WTC11 (cell line): ENCODE data around the gene CSTF1. TPM values are rescaled to one million over a fixed set of nuclear protein-coding genes. Genes with fewer than 3 reads are reported as not detected.

Experiments
- ATAC-seq: fragments of 200-7000 bp; cut with Tn5 transposase; 2 replicates; pipeline ENCODE4 v1.10.0; 2021; ENCODE audit warnings: mild to moderate bottlenecking, moderate library complexity
- CTCF ChIA-PET: fragments of 300-600 bp; sonication (Branson Sonifier 250); formaldehyde crosslinking; loops from one replicate; lab custom pipeline; 2021; ENCODE audit warnings: antibody characterized with exemption; lab: Charles Lee
- POLR2A ChIA-PET: fragments of 350-600 bp; sonication (Branson Sonifier 250); formaldehyde crosslinking; loops from one replicate; lab custom pipeline; 2021; ENCODE audit warnings: antibody characterized with exemption; lab: Charles Lee
- DNase-seq: peaks from one replicate; pipeline ENCODE4 v3.0.0; 2021; ENCODE audit warnings: low spot score
- H3K27ac Mint-ChIP-seq: 2 replicates; pipeline ENCODE4 v1.8.0; 2021; ENCODE audit warnings: mixed read lengths
- H3K27me3 Mint-ChIP-seq: 2 replicates; pipeline ENCODE4 v1.8.0; 2021; ENCODE audit warnings: low read depth, mild to moderate bottlenecking, moderate library complexity, mixed read lengths
- H3K36me3 Mint-ChIP-seq: 2 replicates; pipeline ENCODE4 v1.8.0; 2021; ENCODE audit warnings: mixed read lengths
- H3K4me1 Mint-ChIP-seq: 2 replicates; pipeline ENCODE4 v1.8.0; 2022; ENCODE audit warnings: mixed read lengths
- H3K4me3 Mint-ChIP-seq: 2 replicates; pipeline ENCODE4 v1.8.0; 2021; ENCODE audit warnings: mild to moderate bottlenecking, moderate library complexity, mixed read lengths
- H3K9me3 Mint-ChIP-seq: 2 replicates; pipeline ENCODE4 v1.8.0; 2021; ENCODE audit warnings: mixed read lengths
- ARID4B ChIP-seq: sonication (generic); formaldehyde crosslinking; IDR thresholded peaks from 2 replicates; pipeline ENCODE4 v1.8.0; 2023; ENCODE audit warnings: missing genetic modification reagents, mild to moderate bottlenecking, borderline replicate concordance
- ATF2 ChIP-seq: sonication (generic); formaldehyde crosslinking; IDR thresholded peaks from 2 replicates; pipeline ENCODE4 v1.8.1; 2022; ENCODE audit warnings: low read depth, missing genetic modification reagents, borderline replicate concordance
- CBFB ChIP-seq: sonication (generic); formaldehyde crosslinking; IDR thresholded peaks from 2 replicates; pipeline ENCODE4 v1.8.1; 2022; ENCODE audit warnings: mild to moderate bottlenecking, low read depth, missing genetic modification reagents
- EMX1 ChIP-seq: fragments of 250-450 bp; sonication (Bioruptor Pico); IDR thresholded peaks from 2 replicates; pipeline ENCODE4 v1.8.0; 2021; ENCODE audit warnings: mild to moderate bottlenecking
- ERG ChIP-seq: fragments of 250-450 bp; sonication (Bioruptor Pico); IDR thresholded peaks from 2 replicates; pipeline ENCODE4 v1.8.0; 2021; ENCODE audit warnings: mild to moderate bottlenecking
- ETV6 ChIP-seq: sonication (generic); formaldehyde crosslinking; IDR thresholded peaks from 2 replicates; pipeline ENCODE4 v1.8.1; 2022; ENCODE audit warnings: mild to moderate bottlenecking, missing genetic modification reagents
- FOXP1 ChIP-seq: sonication (generic); formaldehyde crosslinking; IDR thresholded peaks from 2 replicates; pipeline ENCODE4 v1.8.0; 2022; ENCODE audit warnings: missing genetic modification reagents, mild to moderate bottlenecking, moderate library complexity, borderline replicate concordance
- GABPB1 ChIP-seq: sonication (generic); formaldehyde crosslinking; IDR thresholded peaks from 2 replicates; pipeline ENCODE4 v1.8.1; 2023; ENCODE audit warnings: mild to moderate bottlenecking, missing genetic modification reagents
- GTF2I ChIP-seq: fragments of 250-450 bp; sonication (Bioruptor Pico); conservative IDR thresholded peaks from 2 replicates; pipeline ENCODE4 v1.4.0; 2021; ENCODE audit warnings: mild to moderate bottlenecking
- HMGXB4 ChIP-seq: sonication (generic); formaldehyde crosslinking; IDR thresholded peaks from 2 replicates; pipeline ENCODE4 v1.8.1; 2023; ENCODE audit warnings: mild to moderate bottlenecking, moderate library complexity, missing genetic modification reagents
- NFE2L1 ChIP-seq: sonication (generic); formaldehyde crosslinking; IDR thresholded peaks from 2 replicates; pipeline ENCODE4 v1.8.1; 2023; ENCODE audit warnings: missing genetic modification reagents
- NR1H2 ChIP-seq: sonication (generic); formaldehyde crosslinking; IDR thresholded peaks from 2 replicates; pipeline ENCODE4 v1.9.0; 2021; ENCODE audit warnings: mild to moderate bottlenecking, moderate library complexity, missing genetic modification reagents
- NR3C1 ChIP-seq: sonication (generic); formaldehyde crosslinking; conservative IDR thresholded peaks from 2 replicates; pipeline ENCODE4 v1.8.1; 2023; ENCODE audit warnings: low read depth, mild to moderate bottlenecking, missing genetic modification reagents
- RORB ChIP-seq: fragments of 250-450 bp; sonication (Bioruptor Pico); IDR thresholded peaks from 2 replicates; pipeline ENCODE4 v1.9.0; 2021; ENCODE audit warnings: mild to moderate bottlenecking
- SMAD4 ChIP-seq: sonication (generic); formaldehyde crosslinking; IDR thresholded peaks from 2 replicates; pipeline ENCODE4 v1.8.0; 2022; ENCODE audit warnings: mild to moderate bottlenecking, missing genetic modification reagents
- SP1 ChIP-seq: sonication (generic); formaldehyde crosslinking; conservative IDR thresholded peaks from 2 replicates; pipeline ENCODE4 v1.8.1; 2022; ENCODE audit warnings: missing genetic modification reagents
- TEAD1 ChIP-seq: sonication (generic); formaldehyde crosslinking; IDR thresholded peaks from 2 replicates; pipeline ENCODE4 v1.8.0; 2022; ENCODE audit warnings: mild to moderate bottlenecking, missing genetic modification reagents
- ZNF219 ChIP-seq: sonication (generic); formaldehyde crosslinking; IDR thresholded peaks from 2 replicates; pipeline ENCODE4 v1.8.0; 2023; ENCODE audit warnings: missing genetic modification reagents, mild to moderate bottlenecking, borderline replicate concordance
- ZNF317 ChIP-seq: sonication (generic); formaldehyde crosslinking; IDR thresholded peaks from 2 replicates; pipeline ENCODE4 v1.8.1; 2023; ENCODE audit warnings: low read depth, mild to moderate bottlenecking, moderate library complexity, missing genetic modification reagents, borderline replicate concordance
- ZNF423 ChIP-seq: fragments of 250-450 bp; sonication (Bioruptor Pico); IDR thresholded peaks from 2 replicates; pipeline ENCODE4 v2.1.2; 2022; ENCODE audit warnings: mild to moderate bottlenecking, moderate library complexity
- ZNF671 ChIP-seq: fragments of 250-450 bp; sonication (Bioruptor Pico); IDR thresholded peaks from 2 replicates; pipeline ENCODE4 v1.8.0; 2021; ENCODE audit warnings: mild to moderate bottlenecking
- total RNA-seq: library from RNA; stranded (reverse); gene quantifications from 3 replicates; pipeline ENCODE4 v1.2.3, GENCODE V29; 2021
- TF ChIP-seq, protein P1 (sequence below): sonication (generic); formaldehyde crosslinking; IDR thresholded peaks from 2 replicates; pipeline ENCODE4 v1.8.0; 2022; ENCODE audit warnings: mild to moderate bottlenecking, missing genetic modification reagents
- TF ChIP-seq, protein P2 (sequence below): sonication (generic); formaldehyde crosslinking; conservative IDR thresholded peaks from 2 replicates; pipeline ENCODE4 v1.8.1; 2022; ENCODE audit warnings: mild to moderate bottlenecking, missing genetic modification reagents
- TF ChIP-seq, protein P3 (sequence below): sonication (generic); formaldehyde crosslinking; conservative IDR thresholded peaks from 2 replicates; pipeline ENCODE4 v1.8.1; 2023; ENCODE audit warnings: mild to moderate bottlenecking, low read depth, missing genetic modification reagents, moderate library complexity

CSTF1 gene
- total RNA-seq, 1 experiment from 2014 or later, result 58.5 TPM

DNA sequence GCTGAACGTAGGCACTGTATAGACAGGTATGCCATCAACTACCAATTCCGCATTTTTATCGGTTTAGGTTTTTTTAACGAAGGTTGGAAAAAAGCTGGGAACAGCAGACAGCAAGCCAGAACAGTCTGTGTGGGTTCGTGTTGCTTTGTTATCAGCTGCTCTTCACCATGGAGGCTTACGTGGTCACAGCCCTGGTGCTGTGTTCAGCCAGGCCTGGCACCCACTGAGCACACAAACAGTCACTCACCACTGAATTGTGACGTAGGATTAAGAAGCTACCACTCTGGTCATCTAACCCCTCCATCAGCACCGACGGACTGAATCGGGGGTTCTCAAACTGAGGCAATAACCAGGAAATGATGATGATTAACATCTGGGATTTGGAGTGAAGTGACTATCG is 20.5 kb upstream of the CSTF1 start:
- POLR2A ChIA-PET, result interaction anchor here (0.8 kb wide), 1 partner anchor 20 kb away, joined by 3 read pairs; the partner anchor contains the start of gene AURKA
- H3K4me1 Mint-ChIP-seq, result no peaks in the 10 kb centered on the region
- no peak for TF ChIP-seq EMX1
- no peak for TF ChIP-seq TEAD1 (CRISPR knock-in tag)
- TF ChIP-seq NR3C1, result no peak
- TF ChIP-seq, protein P1, sequence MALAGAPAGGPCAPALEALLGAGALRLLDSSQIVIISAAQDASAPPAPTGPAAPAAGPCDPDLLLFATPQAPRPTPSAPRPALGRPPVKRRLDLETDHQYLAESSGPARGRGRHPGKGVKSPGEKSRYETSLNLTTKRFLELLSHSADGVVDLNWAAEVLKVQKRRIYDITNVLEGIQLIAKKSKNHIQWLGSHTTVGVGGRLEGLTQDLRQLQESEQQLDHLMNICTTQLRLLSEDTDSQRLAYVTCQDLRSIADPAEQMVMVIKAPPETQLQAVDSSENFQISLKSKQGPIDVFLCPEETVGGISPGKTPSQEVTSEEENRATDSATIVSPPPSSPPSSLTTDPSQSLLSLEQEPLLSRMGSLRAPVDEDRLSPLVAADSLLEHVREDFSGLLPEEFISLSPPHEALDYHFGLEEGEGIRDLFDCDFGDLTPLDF (CRISPR knock-in tag), result no peak
- TF ChIP-seq FOXP1 (CRISPR knock-in tag), result no peak
- no peak for TF ChIP-seq ARID4B (CRISPR knock-in tag)
- no peak for TF ChIP-seq HMGXB4
- no peak for TF ChIP-seq ZNF219
- TF ChIP-seq NFE2L1 (CRISPR knock-in tag), result no peak
- no peak for TF ChIP-seq SMAD4
- TF ChIP-seq ZNF423, result no peak
- no peak for TF ChIP-seq NR1H2
- TF ChIP-seq, all 79 proteins: peak for 0
- Mint-ChIP-seq H3K27me3 (no peaks in the 10 kb centered on the region), H3K27ac (no peak overlapping the region), H3K4me3 (no peak overlapping the region), H3K36me3 (peaks cover 63% of the 10 kb centered on the region), H3K9me3 (no peaks in the 10 kb centered on the region)
- CTCF ChIA-PET, result no interaction called here
- no peak for ATAC-seq
- DNase-seq, result no peak

DNA sequence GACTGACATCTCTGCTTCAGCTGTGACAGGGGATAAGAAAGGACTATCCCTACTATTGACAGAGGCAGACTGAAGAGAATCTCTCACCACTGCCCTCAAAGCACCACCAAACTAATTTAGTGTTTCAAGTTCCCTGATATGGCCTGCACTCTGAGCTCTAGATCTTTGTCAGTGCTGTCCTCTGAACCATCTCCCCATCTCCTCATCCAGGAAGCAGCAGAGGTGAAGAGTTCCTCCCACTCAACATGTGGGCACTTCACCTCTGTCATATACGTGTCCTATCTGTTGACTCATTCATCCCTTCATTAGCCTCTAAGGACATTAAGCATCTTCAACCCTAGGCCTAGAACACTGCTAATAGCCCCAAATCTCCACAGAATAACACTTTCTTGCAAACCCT is 19.6 kb upstream of the CSTF1 start:
- ChIA-PET POLR2A (interaction anchor here (0.8 kb wide), 1 partner anchor 19 kb away, joined by 3 read pairs; the partner anchor contains the start of gene AURKA), CTCF (no interaction called here)
- Mint-ChIP-seq H3K27ac (no peak overlapping the region), H3K4me1 (no peaks in the 10 kb centered on the region), H3K4me3 (no peak overlapping the region), H3K9me3 (no peaks in the 10 kb centered on the region), H3K27me3 (no peaks in the 10 kb centered on the region), H3K36me3 (peaks cover 71% of the 10 kb centered on the region)
- ATAC-seq, result no peak
- no peak for DNase-seq
- TF ChIP-seq ATF2 (CRISPR knock-in tag) (no peak), ZNF317 (no peak), ETV6 (CRISPR knock-in tag) (no peak), TEAD1 (CRISPR knock-in tag) (no peak), RORB (CRISPR knock-in tag) (no peak), SP1 (CRISPR knock-in tag) (no peak), ZNF423 (no peak), CBFB (no peak), ERG (CRISPR knock-in tag) (no peak), GTF2I (CRISPR knock-in tag) (no peak), ZNF671 (CRISPR knock-in tag) (no peak), GABPB1 (CRISPR knock-in tag) (no peak)
- TF ChIP-seq, protein P2, sequence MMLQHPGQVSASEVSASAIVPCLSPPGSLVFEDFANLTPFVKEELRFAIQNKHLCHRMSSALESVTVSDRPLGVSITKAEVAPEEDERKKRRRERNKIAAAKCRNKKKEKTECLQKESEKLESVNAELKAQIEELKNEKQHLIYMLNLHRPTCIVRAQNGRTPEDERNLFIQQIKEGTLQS (CRISPR knock-in tag), result no peak
- TF ChIP-seq, protein P3, sequence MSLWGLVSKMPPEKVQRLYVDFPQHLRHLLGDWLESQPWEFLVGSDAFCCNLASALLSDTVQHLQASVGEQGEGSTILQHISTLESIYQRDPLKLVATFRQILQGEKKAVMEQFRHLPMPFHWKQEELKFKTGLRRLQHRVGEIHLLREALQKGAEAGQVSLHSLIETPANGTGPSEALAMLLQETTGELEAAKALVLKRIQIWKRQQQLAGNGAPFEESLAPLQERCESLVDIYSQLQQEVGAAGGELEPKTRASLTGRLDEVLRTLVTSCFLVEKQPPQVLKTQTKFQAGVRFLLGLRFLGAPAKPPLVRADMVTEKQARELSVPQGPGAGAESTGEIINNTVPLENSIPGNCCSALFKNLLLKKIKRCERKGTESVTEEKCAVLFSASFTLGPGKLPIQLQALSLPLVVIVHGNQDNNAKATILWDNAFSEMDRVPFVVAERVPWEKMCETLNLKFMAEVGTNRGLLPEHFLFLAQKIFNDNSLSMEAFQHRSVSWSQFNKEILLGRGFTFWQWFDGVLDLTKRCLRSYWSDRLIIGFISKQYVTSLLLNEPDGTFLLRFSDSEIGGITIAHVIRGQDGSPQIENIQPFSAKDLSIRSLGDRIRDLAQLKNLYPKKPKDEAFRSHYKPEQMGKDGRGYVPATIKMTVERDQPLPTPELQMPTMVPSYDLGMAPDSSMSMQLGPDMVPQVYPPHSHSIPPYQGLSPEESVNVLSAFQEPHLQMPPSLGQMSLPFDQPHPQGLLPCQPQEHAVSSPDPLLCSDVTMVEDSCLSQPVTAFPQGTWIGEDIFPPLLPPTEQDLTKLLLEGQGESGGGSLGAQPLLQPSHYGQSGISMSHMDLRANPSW, result no peak
